Measurements from ENCODE around the gene CTSS. TPM values are rescaled to one million over a fixed set of nuclear protein-coding genes. Genes with fewer than 3 reads are reported as not detected.

The CTSS gene
- polyA plus RNA-seq, 1 donor from 2014 or later, result 3.2 TPM

DNA sequence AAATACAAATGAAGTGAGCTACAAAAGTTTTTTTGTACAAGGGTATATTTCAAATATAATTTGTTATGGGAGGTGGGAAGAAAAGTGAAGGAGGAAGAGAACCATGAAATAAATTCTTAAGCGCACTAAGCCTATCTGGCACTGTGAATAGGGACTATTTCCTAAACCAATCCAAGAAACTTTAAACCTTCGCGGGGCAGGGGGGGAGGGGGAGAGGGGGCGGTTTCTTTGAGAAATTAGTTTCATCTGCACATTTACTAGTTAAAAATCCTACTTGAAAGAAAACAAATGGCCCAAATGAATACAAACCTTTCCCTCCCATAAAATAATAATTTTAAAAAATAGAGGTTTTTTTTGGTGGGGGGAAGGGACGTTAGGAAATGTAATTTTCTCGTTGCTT is 69.0 kb downstream of the CTSS start:
- H3K27me3 ChIP-seq (ENCODE audit: insufficient read depth, low read depth, low read length), result no peaks in the 10 kb centered on the region
- H3K4me2 ChIP-seq (ENCODE audit: low read length), result peak overlapping the region; percentile 82
- H3K9me2 ChIP-seq (ENCODE audit: insufficient read depth, low read length), result no peaks in the 10 kb centered on the region
- H3K79me2 ChIP-seq (replicated peaks; ENCODE audit: insufficient read depth, low read length), result peaks cover 11% of the 10 kb centered on the region
- no peak overlapping the region for H3K27ac ChIP-seq (ENCODE audit: low read length)
- H3K4me3 ChIP-seq (ENCODE audit: low read length), result peak overlapping the region; percentile 69
- H3K36me3 ChIP-seq (ENCODE audit: insufficient read depth, low read length), result no peaks in the 10 kb centered on the region
- TF ChIP-seq RAD21 (conservative IDR thresholded peaks at IDR 0.05) (no peak), EP300 (conservative IDR thresholded peaks at IDR 0.05; ENCODE audit: poor library complexity, severe bottlenecking) (no peak), MXI1 (conservative IDR thresholded peaks at IDR 0.05; ENCODE audit: poor library complexity, severe bottlenecking) (no peak), SMC3 (conservative IDR thresholded peaks at IDR 0.05; ENCODE audit: poor library complexity) (no peak), POLR2AphosphoS5 (IDR thresholded peaks at IDR 0.05) (no peak), EZH2 (IDR thresholded peaks at IDR 0.05; ENCODE audit: borderline replicate concordance, insufficient read depth, low read length, poor library complexity, severe bottlenecking) (no peak), TAF1 (IDR thresholded peaks at IDR 0.05; ENCODE audit: low read depth) (no peak)
- TF ChIP-seq, protein P1, sequence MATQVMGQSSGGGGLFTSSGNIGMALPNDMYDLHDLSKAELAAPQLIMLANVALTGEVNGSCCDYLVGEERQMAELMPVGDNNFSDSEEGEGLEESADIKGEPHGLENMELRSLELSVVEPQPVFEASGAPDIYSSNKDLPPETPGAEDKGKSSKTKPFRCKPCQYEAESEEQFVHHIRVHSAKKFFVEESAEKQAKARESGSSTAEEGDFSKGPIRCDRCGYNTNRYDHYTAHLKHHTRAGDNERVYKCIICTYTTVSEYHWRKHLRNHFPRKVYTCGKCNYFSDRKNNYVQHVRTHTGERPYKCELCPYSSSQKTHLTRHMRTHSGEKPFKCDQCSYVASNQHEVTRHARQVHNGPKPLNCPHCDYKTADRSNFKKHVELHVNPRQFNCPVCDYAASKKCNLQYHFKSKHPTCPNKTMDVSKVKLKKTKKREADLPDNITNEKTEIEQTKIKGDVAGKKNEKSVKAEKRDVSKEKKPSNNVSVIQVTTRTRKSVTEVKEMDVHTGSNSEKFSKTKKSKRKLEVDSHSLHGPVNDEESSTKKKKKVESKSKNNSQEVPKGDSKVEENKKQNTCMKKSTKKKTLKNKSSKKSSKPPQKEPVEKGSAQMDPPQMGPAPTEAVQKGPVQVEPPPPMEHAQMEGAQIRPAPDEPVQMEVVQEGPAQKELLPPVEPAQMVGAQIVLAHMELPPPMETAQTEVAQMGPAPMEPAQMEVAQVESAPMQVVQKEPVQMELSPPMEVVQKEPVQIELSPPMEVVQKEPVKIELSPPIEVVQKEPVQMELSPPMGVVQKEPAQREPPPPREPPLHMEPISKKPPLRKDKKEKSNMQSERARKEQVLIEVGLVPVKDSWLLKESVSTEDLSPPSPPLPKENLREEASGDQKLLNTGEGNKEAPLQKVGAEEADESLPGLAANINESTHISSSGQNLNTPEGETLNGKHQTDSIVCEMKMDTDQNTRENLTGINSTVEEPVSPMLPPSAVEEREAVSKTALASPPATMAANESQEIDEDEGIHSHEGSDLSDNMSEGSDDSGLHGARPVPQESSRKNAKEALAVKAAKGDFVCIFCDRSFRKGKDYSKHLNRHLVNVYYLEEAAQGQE (IDR thresholded peaks at IDR 0.05; ENCODE audit: borderline replicate concordance), result no peak
- TF ChIP-seq, protein P2, sequence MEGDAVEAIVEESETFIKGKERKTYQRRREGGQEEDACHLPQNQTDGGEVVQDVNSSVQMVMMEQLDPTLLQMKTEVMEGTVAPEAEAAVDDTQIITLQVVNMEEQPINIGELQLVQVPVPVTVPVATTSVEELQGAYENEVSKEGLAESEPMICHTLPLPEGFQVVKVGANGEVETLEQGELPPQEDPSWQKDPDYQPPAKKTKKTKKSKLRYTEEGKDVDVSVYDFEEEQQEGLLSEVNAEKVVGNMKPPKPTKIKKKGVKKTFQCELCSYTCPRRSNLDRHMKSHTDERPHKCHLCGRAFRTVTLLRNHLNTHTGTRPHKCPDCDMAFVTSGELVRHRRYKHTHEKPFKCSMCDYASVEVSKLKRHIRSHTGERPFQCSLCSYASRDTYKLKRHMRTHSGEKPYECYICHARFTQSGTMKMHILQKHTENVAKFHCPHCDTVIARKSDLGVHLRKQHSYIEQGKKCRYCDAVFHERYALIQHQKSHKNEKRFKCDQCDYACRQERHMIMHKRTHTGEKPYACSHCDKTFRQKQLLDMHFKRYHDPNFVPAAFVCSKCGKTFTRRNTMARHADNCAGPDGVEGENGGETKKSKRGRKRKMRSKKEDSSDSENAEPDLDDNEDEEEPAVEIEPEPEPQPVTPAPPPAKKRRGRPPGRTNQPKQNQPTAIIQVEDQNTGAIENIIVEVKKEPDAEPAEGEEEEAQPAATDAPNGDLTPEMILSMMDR (IDR thresholded peaks at IDR 0.05; ENCODE audit: poor library complexity, severe bottlenecking), result no peak
- no peaks in the 10 kb centered on the region for H4K20me1 ChIP-seq (ENCODE audit: insufficient read depth)
- H2AFZ ChIP-seq (ENCODE audit: low read depth, low read length), result peak overlapping the region; percentile 73
- no peaks in the 10 kb centered on the region for H3K9me3 ChIP-seq (ENCODE audit: low read length)
- peak overlapping the region; percentile 58 for H3K9ac ChIP-seq (ENCODE audit: low read length)
- H3F3A ChIP-seq (ENCODE audit: insufficient read depth, low read length, poor library complexity, severe bottlenecking), result no peaks in the 10 kb centered on the region

DNA sequence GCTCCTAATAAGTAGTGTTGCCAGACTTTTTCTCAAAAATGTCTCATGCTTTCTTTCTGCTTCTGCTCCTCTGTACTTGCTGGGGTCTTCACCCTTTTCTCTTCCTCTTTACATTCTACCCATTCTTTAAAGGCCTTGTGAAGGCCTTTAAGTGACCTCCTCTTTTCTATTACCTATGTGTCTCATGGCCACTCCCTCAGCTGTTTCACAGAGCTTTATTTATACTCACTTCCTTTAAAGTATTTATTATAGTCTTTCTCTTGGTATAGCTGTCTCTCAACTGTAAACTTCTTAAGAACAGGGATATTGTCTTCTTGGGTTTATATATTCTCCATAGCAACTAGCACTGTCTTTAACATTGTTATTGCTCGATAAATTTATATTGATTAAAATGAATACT is 69.4 kb downstream of the CTSS start:
- Histone ChIP-seq H3K9ac (ENCODE audit: low read length) (no peak overlapping the region), H3K79me2 (replicated peaks; ENCODE audit: insufficient read depth, low read length) (peaks cover 11% of the 10 kb centered on the region), H3K36me3 (ENCODE audit: insufficient read depth, low read length) (no peaks in the 10 kb centered on the region), H3K9me3 (ENCODE audit: low read length) (no peaks in the 10 kb centered on the region), H3K4me3 (ENCODE audit: low read length) (peak overlapping the region; percentile 69), H3K4me2 (ENCODE audit: low read length) (peak overlapping the region; percentile 82), H3K9me2 (ENCODE audit: insufficient read depth, low read length) (no peaks in the 10 kb centered on the region), H3K27ac (ENCODE audit: low read length) (no peak overlapping the region), H3F3A (ENCODE audit: insufficient read depth, low read length, poor library complexity, severe bottlenecking) (no peaks in the 10 kb centered on the region), H3K27me3 (ENCODE audit: insufficient read depth, low read depth, low read length) (no peaks in the 10 kb centered on the region), H2AFZ (ENCODE audit: low read depth, low read length) (no peak overlapping the region), H4K20me1 (ENCODE audit: insufficient read depth) (no peaks in the 10 kb centered on the region)
- TF ChIP-seq EZH2 (IDR thresholded peaks at IDR 0.05; ENCODE audit: borderline replicate concordance, insufficient read depth, low read length, poor library complexity, severe bottlenecking) (no peak), MXI1 (conservative IDR thresholded peaks at IDR 0.05; ENCODE audit: poor library complexity, severe bottlenecking) (no peak), EP300 (conservative IDR thresholded peaks at IDR 0.05; ENCODE audit: poor library complexity, severe bottlenecking) (no peak)
- TF ChIP-seq, protein P1 (IDR thresholded peaks at IDR 0.05; ENCODE audit: borderline replicate concordance), result no peak

Data from neural cell (in vitro differentiated cells).